ENCODE data around the gene PRR5L.

The PRR5L gene

DNA sequence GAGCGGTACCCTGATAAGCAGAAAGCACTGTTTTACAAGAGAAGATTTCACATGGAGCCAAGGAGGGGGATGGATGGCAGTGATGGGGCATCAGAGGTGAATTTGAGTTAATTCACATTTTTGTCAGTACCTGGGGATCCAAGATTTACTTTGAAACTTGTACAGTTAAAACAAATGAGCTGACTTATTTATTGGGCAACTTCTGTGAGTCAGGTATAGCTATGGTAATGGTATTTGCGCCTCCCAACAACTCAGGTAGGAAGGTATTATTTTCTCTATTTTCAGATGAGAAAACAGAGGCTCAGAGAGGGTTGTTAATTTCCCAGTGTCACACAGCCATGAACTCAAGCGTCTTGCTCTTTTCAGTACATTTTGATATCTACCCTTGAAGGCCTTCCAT lies 83.6 kb downstream of the PRR5L start:
- no peaks in the 10 kb centered on the region for H3F3A ChIP-seq (ENCODE audit: insufficient read depth, low read length)
- H4K20me1 ChIP-seq (ENCODE audit: insufficient read depth, low read length) = no peaks in the 10 kb centered on the region
- no peaks in the 10 kb centered on the region for H3K79me2 ChIP-seq (ENCODE audit: low read length)
- H3K27ac ChIP-seq (ENCODE audit: low read length) = no peak overlapping the region
- H3K9me2 ChIP-seq (replicated peaks; ENCODE audit: insufficient read depth, low read length) = no peaks in the 10 kb centered on the region
- H3K4me2 ChIP-seq (ENCODE audit: low read depth, low read length) = no peak overlapping the region
- H3K36me3 ChIP-seq (replicated peaks; ENCODE audit: insufficient read depth, low read length) = no peaks in the 10 kb centered on the region
- H3K9ac ChIP-seq (ENCODE audit: low read length) = no peak overlapping the region
- DNase-seq = no peak
- peaks cover 14% of the 10 kb centered on the region for H3K27me3 ChIP-seq (replicated peaks; ENCODE audit: insufficient read depth, low read length)
- H2AFZ ChIP-seq (ENCODE audit: low read length) = no peak overlapping the region
- no peak overlapping the region for H3K4me3 ChIP-seq (ENCODE audit: low read length)
- TF ChIP-seq EZH2 (optimal IDR thresholded peaks at IDR 0.05; ENCODE audit: low read depth, low read length) (no peak), EZH2phosphoT487 (IDR thresholded peaks at IDR 0.05; ENCODE audit: low read length) (no peak)
- TF ChIP-seq, protein P1, sequence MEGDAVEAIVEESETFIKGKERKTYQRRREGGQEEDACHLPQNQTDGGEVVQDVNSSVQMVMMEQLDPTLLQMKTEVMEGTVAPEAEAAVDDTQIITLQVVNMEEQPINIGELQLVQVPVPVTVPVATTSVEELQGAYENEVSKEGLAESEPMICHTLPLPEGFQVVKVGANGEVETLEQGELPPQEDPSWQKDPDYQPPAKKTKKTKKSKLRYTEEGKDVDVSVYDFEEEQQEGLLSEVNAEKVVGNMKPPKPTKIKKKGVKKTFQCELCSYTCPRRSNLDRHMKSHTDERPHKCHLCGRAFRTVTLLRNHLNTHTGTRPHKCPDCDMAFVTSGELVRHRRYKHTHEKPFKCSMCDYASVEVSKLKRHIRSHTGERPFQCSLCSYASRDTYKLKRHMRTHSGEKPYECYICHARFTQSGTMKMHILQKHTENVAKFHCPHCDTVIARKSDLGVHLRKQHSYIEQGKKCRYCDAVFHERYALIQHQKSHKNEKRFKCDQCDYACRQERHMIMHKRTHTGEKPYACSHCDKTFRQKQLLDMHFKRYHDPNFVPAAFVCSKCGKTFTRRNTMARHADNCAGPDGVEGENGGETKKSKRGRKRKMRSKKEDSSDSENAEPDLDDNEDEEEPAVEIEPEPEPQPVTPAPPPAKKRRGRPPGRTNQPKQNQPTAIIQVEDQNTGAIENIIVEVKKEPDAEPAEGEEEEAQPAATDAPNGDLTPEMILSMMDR (IDR thresholded peaks at IDR 0.05; ENCODE audit: low read length) = no peak
- peaks cover 6% of the 10 kb centered on the region for H3K4me1 ChIP-seq (ENCODE audit: low read length)
- H3K9me3 ChIP-seq (replicated peaks; ENCODE audit: insufficient read depth, low read length) = no peaks in the 10 kb centered on the region

DNA sequence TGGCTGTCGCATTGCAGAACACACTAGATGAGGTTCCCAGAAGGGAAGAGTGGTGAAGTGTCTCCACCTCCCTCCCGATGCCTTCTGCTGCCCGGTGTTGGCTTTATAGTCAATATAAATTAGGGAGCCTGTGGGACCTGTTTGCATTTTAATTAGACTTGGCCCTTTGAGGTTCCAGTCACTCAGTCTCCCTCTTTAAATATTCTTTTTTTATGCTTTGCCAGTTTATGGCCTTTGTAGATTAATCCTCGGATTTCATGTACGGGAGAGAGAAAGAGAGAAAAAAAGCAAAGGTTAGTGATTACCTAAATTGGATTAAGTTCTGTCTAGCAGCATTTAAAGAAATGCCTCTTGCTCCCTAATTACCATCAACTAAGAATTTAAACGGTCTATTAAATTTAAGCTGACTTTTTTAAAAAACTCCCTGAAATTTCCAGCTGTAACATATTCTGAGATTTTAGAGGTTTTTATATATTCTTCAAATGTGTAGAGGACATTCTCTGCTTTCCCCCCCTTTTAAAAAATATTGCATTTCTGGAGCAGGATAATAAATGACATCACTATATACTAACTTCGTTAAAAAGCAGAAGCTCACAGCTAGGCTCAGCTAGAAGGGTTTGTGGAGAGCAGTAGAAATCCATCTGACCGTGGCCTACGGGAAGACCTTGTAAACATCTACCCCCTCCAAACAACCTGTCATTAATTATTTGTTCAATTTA lies 84.4 kb downstream of the PRR5L start:
- no peak overlapping the region for H3K27ac ChIP-seq (ENCODE audit: low read length)
- TF ChIP-seq, protein P1 (IDR thresholded peaks at IDR 0.05; ENCODE audit: low read length) = no peak
- TF ChIP-seq EZH2 (optimal IDR thresholded peaks at IDR 0.05; ENCODE audit: low read depth, low read length) (no peak), EZH2phosphoT487 (IDR thresholded peaks at IDR 0.05; ENCODE audit: low read length) (no peak)
- H3K36me3 ChIP-seq (replicated peaks; ENCODE audit: insufficient read depth, low read length) = no peaks in the 10 kb centered on the region
- no peak overlapping the region for H3K9ac ChIP-seq (ENCODE audit: low read length)
- peaks cover 6% of the 10 kb centered on the region for H3K4me1 ChIP-seq (ENCODE audit: low read length)
- no peaks in the 10 kb centered on the region for H4K20me1 ChIP-seq (ENCODE audit: insufficient read depth, low read length)
- no peak for DNase-seq
- peaks cover 7% of the 10 kb centered on the region for H3K27me3 ChIP-seq (replicated peaks; ENCODE audit: insufficient read depth, low read length)
- no peak overlapping the region for H3K4me2 ChIP-seq (ENCODE audit: low read depth, low read length)
- H3K9me3 ChIP-seq (replicated peaks; ENCODE audit: insufficient read depth, low read length) = no peaks in the 10 kb centered on the region
- H3K79me2 ChIP-seq (ENCODE audit: low read length) = no peaks in the 10 kb centered on the region
- H2AFZ ChIP-seq (ENCODE audit: low read length) = no peak overlapping the region
- no peaks in the 10 kb centered on the region for H3F3A ChIP-seq (ENCODE audit: insufficient read depth, low read length)
- no peaks in the 10 kb centered on the region for H3K9me2 ChIP-seq (replicated peaks; ENCODE audit: insufficient read depth, low read length)
- no peak overlapping the region for H3K4me3 ChIP-seq (ENCODE audit: low read length)

DNA sequence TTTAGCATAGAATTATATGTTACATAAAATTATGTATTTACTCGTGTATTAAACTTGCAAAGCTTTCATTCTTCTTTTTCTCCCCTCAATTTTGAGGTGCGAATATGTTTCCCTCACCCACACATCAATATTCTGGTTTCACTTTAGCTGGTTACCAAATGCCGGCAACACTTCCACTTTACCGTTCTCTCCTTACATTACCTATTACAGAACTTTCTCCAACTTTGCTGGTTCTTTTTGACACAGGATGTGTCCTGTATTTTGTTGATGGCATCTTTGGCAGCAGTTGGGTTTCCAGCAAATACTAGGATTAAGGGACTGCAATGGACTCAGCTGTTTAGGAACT lies 84.9 kb downstream of the PRR5L start:
- Histone ChIP-seq H3K4me2 (ENCODE audit: low read depth, low read length) (no peak overlapping the region), H3K9me3 (replicated peaks; ENCODE audit: insufficient read depth, low read length) (no peaks in the 10 kb centered on the region), H3K9me2 (replicated peaks; ENCODE audit: insufficient read depth, low read length) (no peaks in the 10 kb centered on the region), H3K36me3 (replicated peaks; ENCODE audit: insufficient read depth, low read length) (no peaks in the 10 kb centered on the region), H3K27ac (ENCODE audit: low read length) (no peak overlapping the region), H4K20me1 (ENCODE audit: insufficient read depth, low read length) (no peaks in the 10 kb centered on the region), H3K79me2 (ENCODE audit: low read length) (no peaks in the 10 kb centered on the region), H3F3A (ENCODE audit: insufficient read depth, low read length) (no peaks in the 10 kb centered on the region), H3K4me1 (ENCODE audit: low read length) (peaks cover 6% of the 10 kb centered on the region), H2AFZ (ENCODE audit: low read length) (no peak overlapping the region), H3K27me3 (replicated peaks; ENCODE audit: insufficient read depth, low read length) (peaks cover 1% of the 10 kb centered on the region), H3K9ac (ENCODE audit: low read length) (no peak overlapping the region), H3K4me3 (ENCODE audit: low read length) (no peak overlapping the region)
- DNase-seq = no peak
- TF ChIP-seq, protein P1 (IDR thresholded peaks at IDR 0.05; ENCODE audit: low read length) = no peak
- TF ChIP-seq EZH2 (optimal IDR thresholded peaks at IDR 0.05; ENCODE audit: low read depth, low read length) (no peak), EZH2phosphoT487 (IDR thresholded peaks at IDR 0.05; ENCODE audit: low read length) (no peak)

Measured in MM.1S (cell line).